Measurements from ENCODE around the gene CPNE1. TPM values are rescaled to one million over a fixed set of nuclear protein-coding genes. Genes with fewer than 3 reads are reported as not detected.

Gene CPNE1
- total and polyA plus RNA-seq, 10 of the 15 experiments (the other 5 are each of a cell fraction or from before 2014, with no cell fraction given) = 84.9 to 209 (median 146) TPM

GRCh38 chr20:35663516-35664465, 909 bp downstream of the CPNE1 start:
- Histone ChIP-seq H3K36me3 (ENCODE audit: control insufficient read depth in 2 of 2, insufficient read depth in 2 of 2, low read length in 1 of 2) (0 out of 4 replicates have a peak, but pooled peaks cover 0 to 3% of the 10 kb centered on the region in 2 experiments), H3K9me3 (replicated peaks; ENCODE audit: control insufficient read depth, insufficient read depth, low read length) (no peaks in the 10 kb centered on the region), H2AFZ (ENCODE audit: control insufficient read depth, low read depth, low read length) (peak overlapping the region; percentile 94; the same call in 1 of the 2 replicates), H3K4me2 (ENCODE audit: control insufficient read depth, insufficient read depth) (peak overlapping the region; percentile 98), H3K9ac (ENCODE audit: control insufficient read depth, insufficient read depth, low read length) (peak overlapping the region; percentile 87), H3K4me3 (peak overlapping the region; percentile 87), H3K27me3 (replicated peaks in 1 of 2; ENCODE audit: control insufficient read depth in 2 of 2, insufficient read depth in 2 of 2, low read length in 1 of 2) (no peaks in the 10 kb centered on the region), H3K79me2 (ENCODE audit: control insufficient read depth, insufficient read depth, low read length) (peaks cover 62% of the 10 kb centered on the region), H3K4me1 (ENCODE audit: control insufficient read depth, insufficient read depth, low read length) (peaks cover 10% of the 10 kb centered on the region), H3K27ac (ENCODE audit: control insufficient read depth, insufficient read depth) (peak overlapping the region; percentile 87), H4K20me1 (ENCODE audit: control insufficient read depth, insufficient read depth) (peaks cover 10% of the 10 kb centered on the region)
- BruUV-seq (replicated peaks) = no TSS peak
- in situ Hi-C loops (cut with MboI) = no loop called here
- 2% methylated on average over 25 of the region's 28 CpGs for WGBS (ENCODE audit: insufficient coverage, insufficient replicate concordance, low lambda C conversion rate, missing lambda C conversion rate)
- FAIRE-seq (no peak), DNase-seq (ENCODE audit: low read depth, low spot score) (no peak), ATAC-seq (peak; percentile 55)
- intact Hi-C loops (cut with micrococcal nuclease; ENCODE audit: unreplicated experiment) = loop anchor here (2.0 kb wide), 2 partner anchors 45 to 79 kb away; partner anchors contain the start of gene RBM39
- RAD21 ChIA-PET (ENCODE audit: unreplicated experiment) = interaction anchor here (0.9 to 4.5 kb wide), 6 partner anchors 17 to 121 kb away, joined by 3 to 29 read pairs (median 4); partner anchors contain the start of genes ERGIC3, NFS1, RBM39 and ROMO1
- POLR2A ChIA-PET = interaction anchor here (0.6 to 2.9 kb wide), 7 partner anchors 35 to 799 kb away, joined by 3 to 24 read pairs (median 4); partner anchors contain the start of genes NFS1, RBM39, ROMO1 and SCAND1
- CTCF ChIA-PET = interaction anchor here (0.7 to 2.5 kb wide), 6 partner anchors 19 to 79 kb away, joined by 3 to 9 read pairs (median 3); no protein-coding TSS in a partner anchor
- SMC1A ChIA-PET (ENCODE audit: uncharacterized antibody, unreplicated experiment) = interaction anchor here (0.9 to 4.8 kb wide), 10 partner anchors 22 to 200 kb away, joined by 3 to 28 read pairs (median 4); partner anchors contain the start of genes ERGIC3, RBM39 and SPAG4
- TF ChIP-seq RB1 (IDR thresholded peaks at IDR 0.05; ENCODE audit: borderline replicate concordance) = no peak
- no peak for TF ChIP-seq EP300 (IDR thresholded peaks at IDR 0.05; ENCODE audit: borderline replicate concordance in 1 of 2, control insufficient read depth in 1 of 2, low read depth in 2 of 2, low read length in 2 of 2)
- TF ChIP-seq TCF7 (IDR thresholded peaks at IDR 0.05; ENCODE audit: borderline replicate concordance) = no peak
- peak; percentile 75 for TF ChIP-seq POLR2AphosphoS5 (IDR thresholded peaks at IDR 0.05; ENCODE audit: low read length)
- TF ChIP-seq CHD1 (IDR thresholded peaks at IDR 0.05; ENCODE audit: low read depth, low read length) = no peak
- TF ChIP-seq RUNX3 (IDR thresholded peaks at IDR 0.05; ENCODE audit: low read length) = peak; percentile 55; the same call in 1 of the 2 replicates
- TF ChIP-seq ZNF274 (IDR thresholded peaks at IDR 0.05; ENCODE audit: insufficient read depth, insufficient read length) = no peak
- TF ChIP-seq SMC3 (IDR thresholded peaks at IDR 0.05; ENCODE audit: borderline replicate concordance, low read length) = no peak
- no peak for TF ChIP-seq DPF2 (IDR thresholded peaks at IDR 0.05)
- peak; percentile 11; the same call in 1 of the 2 replicates for TF ChIP-seq POLR2A (IDR thresholded peaks at IDR 0.05; ENCODE audit: low read depth, low read length)
- TF ChIP-seq YY1 (IDR thresholded peaks at IDR 0.05; ENCODE audit: low read depth, low read length) = no peak
- no peak for TF ChIP-seq HDGF (IDR thresholded peaks at IDR 0.05)
- TF ChIP-seq ZNF384 (IDR thresholded peaks at IDR 0.05; ENCODE audit: borderline replicate concordance, low read depth, low read length) = no peak
- peak; percentile 22 for TF ChIP-seq SMAD1 (IDR thresholded peaks at IDR 0.05; ENCODE audit: low read depth, partially characterized antibody)
- TF ChIP-seq USF2 (IDR thresholded peaks at IDR 0.05; ENCODE audit: borderline replicate concordance, low read depth, low read length) = no peak
- peak in 1 of 2 experiments; percentile 5; a peak in 1 of 3 replicates for TF ChIP-seq EGR1 (IDR thresholded peaks at IDR 0.05; ENCODE audit: borderline replicate concordance in 1 of 2, low read depth in 2 of 2, low read length in 2 of 2)
- peak; percentile 61; the same call in 1 of the 2 replicates for TF ChIP-seq MXI1 (IDR thresholded peaks at IDR 0.05; ENCODE audit: low read depth, low read length)
- no peak for TF ChIP-seq LARP7 (IDR thresholded peaks at IDR 0.05)
- TF ChIP-seq SPI1 (IDR thresholded peaks at IDR 0.05; ENCODE audit: borderline replicate concordance, insufficient read depth, low read depth, low read length) = peak; percentile 47; the same call in 1 of the 2 replicates

Measured in GM12878 (cell line).